Tibial nerve (tissue), 3 donors: Measurements from ENCODE around the gene CARD9.

Experiments used
- POLR2A ChIP-seq, 2 donors: fragments of 450-650 bp; IDR thresholded peaks; one replicate each; pipeline ENCODE4 v1.6.1; 2017; ENCODE audit warnings: antibody characterized with exemption in 2 of 2, mild to moderate bottlenecking in 2 of 2, moderate library complexity in 2 of 2
- TF ChIP-seq, protein P1 (sequence below), 5 experiments: fragments of 200-600 bp in 3 of 5; fragments of 450-650 bp in 2 of 5; sonication (generic) in 3 of 5; IDR thresholded peaks; one replicate each; pipeline ENCODE4 v1.5.1; 2016 to 2019; ENCODE audit warnings: antibody characterized with exemption in 5 of 5, mild to moderate bottlenecking in 3 of 5, moderate library complexity in 2 of 5

DNA sequence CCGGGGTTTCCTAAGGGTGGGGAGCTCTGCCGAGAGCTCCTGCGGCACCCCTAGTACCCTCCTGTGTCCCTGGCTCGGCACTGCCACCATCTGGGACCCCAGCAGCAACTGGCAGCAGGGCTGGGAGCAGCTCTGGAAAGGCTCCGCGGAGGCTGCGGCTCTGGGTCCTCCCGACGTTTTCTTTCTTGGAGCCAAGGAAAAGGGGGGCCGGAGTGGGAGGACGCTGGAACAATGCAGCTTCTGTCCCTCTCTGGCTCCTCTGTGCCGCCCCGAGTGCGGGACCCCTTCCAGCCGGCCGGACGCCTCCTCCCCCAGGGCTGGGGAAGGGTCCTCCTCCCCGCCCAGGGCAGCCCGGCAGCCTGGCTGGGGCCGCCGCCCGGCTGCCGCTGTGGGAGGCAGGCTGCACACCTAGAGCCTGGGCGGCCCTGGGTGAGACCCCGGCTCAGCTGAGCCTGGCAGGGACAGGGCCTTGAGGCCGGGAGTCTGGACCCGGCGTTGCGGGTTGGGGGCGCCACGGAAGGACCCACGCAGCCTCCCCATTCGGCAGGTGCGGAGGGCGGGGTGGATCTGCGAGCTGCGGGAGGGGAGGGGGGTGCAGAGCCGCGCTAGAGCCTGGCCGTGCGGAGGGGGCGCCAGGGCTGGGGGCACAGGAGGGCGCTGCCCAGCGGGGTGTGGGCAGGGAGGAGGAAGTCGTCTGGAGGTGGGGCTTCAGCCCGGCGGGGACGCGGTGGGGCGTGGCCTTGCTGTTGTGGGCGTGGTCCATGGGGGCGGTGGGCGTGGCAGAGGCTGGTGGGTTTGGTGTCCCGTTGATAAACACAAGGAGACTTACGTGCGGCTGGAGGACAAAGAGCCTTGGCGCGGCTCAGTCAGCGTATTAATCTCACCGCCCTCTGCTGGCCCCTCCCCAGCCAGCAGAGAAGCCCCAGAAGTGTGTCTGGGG is 31.0 kb downstream of the CARD9 start:
- TF ChIP-seq, protein P1, sequence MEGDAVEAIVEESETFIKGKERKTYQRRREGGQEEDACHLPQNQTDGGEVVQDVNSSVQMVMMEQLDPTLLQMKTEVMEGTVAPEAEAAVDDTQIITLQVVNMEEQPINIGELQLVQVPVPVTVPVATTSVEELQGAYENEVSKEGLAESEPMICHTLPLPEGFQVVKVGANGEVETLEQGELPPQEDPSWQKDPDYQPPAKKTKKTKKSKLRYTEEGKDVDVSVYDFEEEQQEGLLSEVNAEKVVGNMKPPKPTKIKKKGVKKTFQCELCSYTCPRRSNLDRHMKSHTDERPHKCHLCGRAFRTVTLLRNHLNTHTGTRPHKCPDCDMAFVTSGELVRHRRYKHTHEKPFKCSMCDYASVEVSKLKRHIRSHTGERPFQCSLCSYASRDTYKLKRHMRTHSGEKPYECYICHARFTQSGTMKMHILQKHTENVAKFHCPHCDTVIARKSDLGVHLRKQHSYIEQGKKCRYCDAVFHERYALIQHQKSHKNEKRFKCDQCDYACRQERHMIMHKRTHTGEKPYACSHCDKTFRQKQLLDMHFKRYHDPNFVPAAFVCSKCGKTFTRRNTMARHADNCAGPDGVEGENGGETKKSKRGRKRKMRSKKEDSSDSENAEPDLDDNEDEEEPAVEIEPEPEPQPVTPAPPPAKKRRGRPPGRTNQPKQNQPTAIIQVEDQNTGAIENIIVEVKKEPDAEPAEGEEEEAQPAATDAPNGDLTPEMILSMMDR (IDR thresholded peaks at IDR 0.05): peak in 3 of 5 experiments; percentile 10 to 33 (median 20)
- peak in 1 of 2 donors; percentile 49 for TF ChIP-seq POLR2A (IDR thresholded peaks at IDR 0.05)
